ENCODE results near the gene MYOCD. TPM values are rescaled to one million over a fixed set of nuclear protein-coding genes. Genes with fewer than 3 reads are reported as not detected.
A peak's percentile ranks its signal among the peaks of the same experiment; 100 is the strongest.

Gene MYOCD
- total RNA-seq, 4 donors from 2014 or later = 96.2 to 211 (median 124) TPM

GRCh38 chr17:12627177-12627629, 38.5 kb upstream of the MYOCD start:
- Histone ChIP-seq H3K27ac (replicated peaks in 1 of 4) (peak overlapping the region; percentile 77 to 84 (median 81)), H3K4me1 (peaks cover 4 to 27% (median 21%) of the 10 kb centered on the region in 4 donors), H3K36me3 (no peaks in the 10 kb centered on the region), H3K9me3 (no peaks in the 10 kb centered on the region), H3K27me3 (no peaks in the 10 kb centered on the region), H3K4me3 (no peak overlapping the region)
- intact Hi-C loops (cut with DNase I) = no loop called here
- DNase-seq (ENCODE audit: extremely low spot score) = no peak
- 43% methylated on average over 8 of the region's 8 CpGs for WGBS
- no peak for TF ChIP-seq POLR2A (IDR thresholded peaks at IDR 0.05; ENCODE audit: low read depth)
- TF ChIP-seq POLR2AphosphoS5 (IDR thresholded peaks at IDR 0.05) = peak; percentile 71 to 80
- peak; percentile 64 for TF ChIP-seq EP300 (IDR thresholded peaks at IDR 0.05)

- Histone ChIP-seq H3K9me3 (no peaks in the 10 kb centered on the region), H3K4me1 (peaks cover 4 to 27% (median 21%) of the 10 kb centered on the region in 4 donors), H3K36me3 (no peaks in the 10 kb centered on the region), H3K27me3 (no peaks in the 10 kb centered on the region), H3K4me3 (no peak overlapping the region), H3K27ac (replicated peaks in 1 of 4) (peak overlapping the region; percentile 77 to 84 (median 81))
- DNase-seq (ENCODE audit: extremely low spot score) = no peak
- intact Hi-C loops (cut with DNase I) = no loop called here
- TF ChIP-seq CTCF (IDR thresholded peaks at IDR 0.05) = no peak
- 45% methylated on average over 5 of the region's 5 CpGs for WGBS
Observed at GRCh38 chr17:12627781-12628451, 37.8 kb upstream of the MYOCD start.

- no peak for TF ChIP-seq CTCF (IDR thresholded peaks at IDR 0.05)
- no peak for TF ChIP-seq EP300 (IDR thresholded peaks at IDR 0.05)
- no peak for TF ChIP-seq POLR2AphosphoS5 (IDR thresholded peaks at IDR 0.05)
- no peak for TF ChIP-seq POLR2A (IDR thresholded peaks at IDR 0.05; ENCODE audit: low read depth)
- no peak for DNase-seq (ENCODE audit: extremely low spot score)
- Histone ChIP-seq H3K27ac (replicated peaks in 1 of 4) (peak overlapping the region; percentile 15 to 50 (median 39)), H3K4me3 (no peak overlapping the region), H3K9me3 (no peaks in the 10 kb centered on the region), H3K4me1 (peaks cover 4 to 27% (median 21%) of the 10 kb centered on the region in 4 donors), H3K27me3 (no peaks in the 10 kb centered on the region), H3K36me3 (no peaks in the 10 kb centered on the region)
- intact Hi-C loops (cut with DNase I) = no loop called here
- 52% methylated on average over 6 of the region's 6 CpGs for WGBS
Observed at GRCh38 chr17:12631076-12631475, 34.6 kb upstream of the MYOCD start.

- H3K27ac ChIP-seq (replicated peaks in 1 of 4) = no peak overlapping the region
- H3K4me1 ChIP-seq = peaks cover 0 to 24% (median 12%) of the 10 kb centered on the region in 4 donors
- intact Hi-C loops (cut with DNase I) = no loop called here
Observed at GRCh38 chr17:12632785-12633184, 32.9 kb upstream of the MYOCD start.

More at GRCh38 chr17:12632785-12633184, 32.9 kb upstream of the MYOCD start:
- no peak for DNase-seq (ENCODE audit: extremely low spot score)
- 80% methylated on average over 5 of the region's 5 CpGs for WGBS
- Histone ChIP-seq H3K4me3 (no peak overlapping the region), H3K36me3 (no peaks in the 10 kb centered on the region), H3K9me3 (no peaks in the 10 kb centered on the region), H3K27me3 (no peaks in the 10 kb centered on the region)
- TF ChIP-seq POLR2AphosphoS5 (IDR thresholded peaks at IDR 0.05) = no peak
- no peak for TF ChIP-seq EP300 (IDR thresholded peaks at IDR 0.05)
- no peak for TF ChIP-seq CTCF (IDR thresholded peaks at IDR 0.05)
- no peak for TF ChIP-seq POLR2A (IDR thresholded peaks at IDR 0.05; ENCODE audit: low read depth)

Data from esophagus muscularis mucosa (tissue), 4 donors.